HCT116 (cell line): ENCODE measurements around the gene TEAD1. TPM values are rescaled to one million over a fixed set of nuclear protein-coding genes. Genes with fewer than 3 reads are reported as not detected.

Experiments used
- ATAC-seq: fragments of 200-7000 bp; cut with Tn5 transposase; 2 replicates; pipeline ENCODE4 v1.9.1; 2020; ENCODE audit warnings: mild to moderate bottlenecking, moderate library complexity
- BruUV-seq: library from RNA; stranded (reverse); fragments of 400-500 nt; replicated peaks from 2 replicates; lab custom pipeline; 2021; lab: Mats Ljungman, UMichigan
- CTCF ChIA-PET: fragments of 300-600 bp; sonication (Branson Sonifier 250); formaldehyde crosslinking; loops from one replicate; lab custom pipeline; 2021; ENCODE audit warnings: antibody characterized with exemption; lab: Charles Lee
- POLR2A ChIA-PET: fragments of 300-600, 350-600 bp; sonication (Branson Sonifier 250); formaldehyde crosslinking; loops from one replicate; lab custom pipeline; 2021; ENCODE audit warnings: antibody characterized with exemption; lab: Charles Lee
- RAD21 ChIA-PET, 2 experiments: fragments of 300-600 bp; sonication (Branson Sonifier 250); formaldehyde crosslinking; loops; one replicate each; lab custom pipeline; 2023; ENCODE audit warnings: low total read pairs in 2 of 2; ENCODE audit not compliant: uncharacterized antibody in 2 of 2, unreplicated experiment in 2 of 2, low non-redundant PET in 1 of 2; lab: Charles Lee
- DNase-seq: peaks from one replicate; pipeline ENCODE4 v3.0.0-alpha.2; 2010; ENCODE audit warnings: low read depth, low spot score
- H2AFZ ChIP-seq: fragments of 200-600 bp; shearing (Covaris generic), sonication (generic); 2 replicates; pipeline ENCODE4 v1.6.1; 2017; ENCODE audit warnings: low read depth, mixed run types, mixed read lengths, antibody characterized with exemption, low read length; ENCODE audit not compliant: poor library complexity, severe bottlenecking
- H3K27ac ChIP-seq: 2 replicates; pipeline ENCODE4 v1.5.1; 2012; ENCODE audit warnings: low read depth, low read length
- H3K27me3 ChIP-seq: fragments of 200-600 bp; sonication (generic); 2 replicates; pipeline ENCODE4 v1.6.1; 2016; ENCODE audit warnings: mixed run types, low read length, mixed read lengths; ENCODE audit not compliant: insufficient read depth
- H3K36me3 ChIP-seq, 2 experiments: fragments of 200-500 bp in 1 of 2; fragments of 200-600 bp in 1 of 2; sonication (Bioruptor generic) in 1 of 2; sonication (generic) in 1 of 2; 2 replicates each; pipeline versions ENCODE4 v1.5.1 to v1.6.1; 2014 to 2016; ENCODE audit warnings: low read length in 2 of 2, inconsistent platforms in 1 of 2, mixed read lengths in 1 of 2, mixed run types in 1 of 2; ENCODE audit not compliant: insufficient read depth in 2 of 2, control insufficient read depth in 1 of 2
- H3K4me1 ChIP-seq, 2 experiments: fragments of 200-600 bp in 1 of 2; sonication (generic) in 1 of 2; 2 replicates each; pipeline versions ENCODE4 v1.5.1 to v1.6.1; 2012 to 2017; ENCODE audit warnings: low read length in 2 of 2, inconsistent platforms in 1 of 2, mild to moderate bottlenecking in 1 of 2, mixed read lengths in 1 of 2, mixed run types in 1 of 2, moderate library complexity in 1 of 2; ENCODE audit not compliant: insufficient read depth in 2 of 2, control insufficient read depth in 1 of 2
- H3K4me2 ChIP-seq: fragments of 200-600 bp; sonication (generic); 2 replicates; pipeline ENCODE4 v1.6.1; 2017; ENCODE audit warnings: mixed run types, low read length, mixed read lengths
- H3K4me3 ChIP-seq, 2 experiments: fragments of 200-600 bp in 1 of 2; sonication (generic) in 1 of 2; replicated peaks in 1 of 2; 2 replicates each; pipeline ENCODE4 v1.5.1; 2011 to 2016; ENCODE audit warnings: low read length in 2 of 2, control low read depth in 1 of 2, low read depth in 1 of 2, mild to moderate bottlenecking in 1 of 2, mixed read lengths in 1 of 2, mixed run types in 1 of 2
- H3K79me2 ChIP-seq: fragments of 200-600 bp; sonication (generic); 2 replicates; pipeline ENCODE4 v1.6.1; 2017; ENCODE audit warnings: mild to moderate bottlenecking, mixed run types, low read length, moderate library complexity, mixed read lengths; ENCODE audit not compliant: insufficient read depth
- H3K9ac ChIP-seq: fragments of 200-600 bp; sonication (generic); 2 replicates; pipeline ENCODE4 v1.6.1; 2016; ENCODE audit warnings: low read length, mixed read lengths
- H3K9me2 ChIP-seq: fragments of 200-600 bp; sonication (generic), shearing (Covaris generic); 2 replicates; pipeline ENCODE4 v1.6.1; 2017; ENCODE audit warnings: mixed run types, mild to moderate bottlenecking, moderate library complexity; ENCODE audit not compliant: insufficient read depth
- H3K9me3 ChIP-seq, 2 experiments: fragments of 200-500 bp in 1 of 2; fragments of 200-600 bp in 1 of 2; sonication (Bioruptor generic) in 1 of 2; sonication (generic) in 1 of 2; 2 replicates each; pipeline ENCODE4 v1.6.1; 2014 to 2017; ENCODE audit warnings: low read length in 2 of 2, mixed read lengths in 2 of 2, inconsistent platforms in 1 of 2, low read depth in 1 of 2, mild to moderate bottlenecking in 1 of 2, mixed run types in 1 of 2, moderate library complexity in 1 of 2; ENCODE audit not compliant: control insufficient read depth in 1 of 2, insufficient read depth in 1 of 2
- H4K20me1 ChIP-seq: fragments of 200-600 bp; sonication (generic), shearing (Covaris generic); 2 replicates; pipeline ENCODE4 v1.6.1; 2017; ENCODE audit warnings: mixed run types, mild to moderate bottlenecking, moderate library complexity; ENCODE audit not compliant: insufficient read depth
- CEBPB ChIP-seq: IDR thresholded peaks from 2 replicates; pipeline ENCODE4 v1.6.1; 2012; ENCODE audit warnings: low read depth
- CTCF ChIP-seq, 3 experiments: fragments of 200-600 bp in 1 of 3; sonication (generic) in 1 of 3; IDR thresholded peaks in 2 of 3; conservative IDR thresholded peaks in 1 of 3; 2 replicates each; pipeline ENCODE4 v1.5.1; 2012 to 2017; ENCODE audit warnings: low read depth in 2 of 3, low read length in 2 of 3, antibody characterized with exemption in 1 of 3, borderline replicate concordance in 1 of 3, control low read depth in 1 of 3, mild to moderate bottlenecking in 1 of 3, mixed read lengths in 1 of 3, mixed run types in 1 of 3, moderate library complexity in 1 of 3; ENCODE audit not compliant: insufficient read depth in 1 of 3
- EGR1 ChIP-seq: IDR thresholded peaks from 2 replicates; pipeline ENCODE4 v1.6.1; 2012; ENCODE audit warnings: low read depth
- ELF1 ChIP-seq: IDR thresholded peaks from 2 replicates; pipeline ENCODE4 v1.6.1; 2012; ENCODE audit warnings: low read depth, borderline replicate concordance
- FOSL1 ChIP-seq: IDR thresholded peaks from 2 replicates; pipeline ENCODE4 v1.6.1; 2012; ENCODE audit warnings: low read depth
- POLR2A ChIP-seq: IDR thresholded peaks from 2 replicates; pipeline ENCODE4 v1.7.0; 2011; ENCODE audit warnings: borderline replicate concordance; ENCODE audit not compliant: insufficient read depth, insufficient read length; ENCODE audit errors: extremely low read depth
- SIN3A ChIP-seq: IDR thresholded peaks from 2 replicates; pipeline ENCODE4 v1.6.1; 2012; ENCODE audit warnings: low read depth
- SRF ChIP-seq: IDR thresholded peaks from 2 replicates; pipeline ENCODE4 v1.6.1; 2012; ENCODE audit warnings: low read depth
- TCF7L2 ChIP-seq: IDR thresholded peaks from 2 replicates; pipeline ENCODE4 v1.7.0; 2011; ENCODE audit warnings: borderline replicate concordance, inconsistent platforms; ENCODE audit not compliant: insufficient read depth, insufficient read length; ENCODE audit errors: extremely low read depth
- ZFX ChIP-seq: fragments of 450-650 bp; IDR thresholded peaks from 2 replicates; pipeline ENCODE4 v1.6.1; 2017
- intact Hi-C: fragments of 100-400 bp; cut with micrococcal nuclease; formaldehyde crosslinking; loops from 2 replicates; pipeline ENCODE4 v1.10.0; 2022
- total RNA-seq: library from RNA; stranded (reverse); gene quantifications from one replicate; pipeline ENCODE4 v1.2.1, GENCODE V29; 2021; ENCODE audit not compliant: unreplicated experiment
- TF ChIP-seq, protein P1 (sequence below): IDR thresholded peaks from 2 replicates; pipeline ENCODE4 v1.6.1; 2012; ENCODE audit warnings: low read depth
- TF ChIP-seq, protein P2 (sequence below): IDR thresholded peaks from 2 replicates; pipeline ENCODE4 v1.6.1; 2012

The TEAD1 gene
- total RNA-seq, 1 experiment from 2014 or later: 103 TPM

DNA sequence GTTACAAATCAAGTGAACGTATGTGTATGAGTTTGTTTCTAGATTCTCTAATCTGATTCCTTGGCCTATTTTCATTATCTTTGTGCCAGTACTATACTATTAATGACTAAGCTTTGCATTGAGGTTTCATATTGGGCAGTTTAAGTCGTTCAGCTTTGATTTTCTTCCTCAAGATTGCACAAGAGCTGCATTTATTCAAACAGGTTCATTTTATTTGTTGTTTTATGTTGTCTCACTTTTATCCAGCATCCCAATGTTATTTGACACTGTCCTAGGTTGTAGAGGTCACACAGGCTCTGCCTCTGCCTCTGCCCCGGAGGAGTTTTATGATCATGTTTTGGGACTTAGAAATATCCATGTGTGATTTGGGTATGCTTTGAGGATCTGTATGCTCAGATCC, 79.8 kb downstream of the TEAD1 start:
- no peaks in the 10 kb centered on the region for H3K27me3 ChIP-seq
- TF ChIP-seq EGR1: no peak
- TF ChIP-seq CEBPB: 0 out of 2 replicates have a peak, but pooled peaks have one; percentile 16
- intact Hi-C loops: loop anchor here (10.0 kb wide), 1 partner anchor 149 kb away; no protein-coding TSS in a partner anchor
- H2AFZ ChIP-seq: no peak overlapping the region
- no peaks in the 10 kb centered on the region for H3K9me2 ChIP-seq
- ChIA-PET CTCF (no interaction called here), RAD21 (no interaction called here), POLR2A (no interaction called here)
- DNase-seq: no peak
- H3K36me3 ChIP-seq: no peaks in the 10 kb centered on the region
- H3K79me2 ChIP-seq: peaks cover 90% of the 10 kb centered on the region
- no TSS peak for BruUV-seq
- H3K4me2 ChIP-seq: peak overlapping the region; percentile 20
- no peak overlapping the region for H3K4me3 ChIP-seq
- H3K4me1 ChIP-seq: peaks cover 45 to 46% of the 10 kb centered on the region in 2 experiments
- H4K20me1 ChIP-seq: peaks cover 3% of the 10 kb centered on the region; the same call in 1 of the 2 replicates
- no peak overlapping the region for H3K27ac ChIP-seq
- H3K9me3 ChIP-seq: no peaks in the 10 kb centered on the region
- H3K9ac ChIP-seq: no peak overlapping the region
- no peak for ATAC-seq

GRCh38 chr11:12754582-12755234, 80.5 kb downstream of the TEAD1 start:
- Histone ChIP-seq H3K4me1 (peaks cover 45 to 46% of the 10 kb centered on the region in 2 experiments), H3K27me3 (no peaks in the 10 kb centered on the region), H3K4me2 (peak overlapping the region; percentile 20), H3K9ac (no peak overlapping the region), H2AFZ (no peak overlapping the region), H3K9me2 (no peaks in the 10 kb centered on the region), H3K9me3 (no peaks in the 10 kb centered on the region), H3K4me3 (no peak overlapping the region), H3K36me3 (no peaks in the 10 kb centered on the region), H4K20me1 (peaks cover 3% of the 10 kb centered on the region; the same call in 1 of the 2 replicates), H3K79me2 (peaks cover 89% of the 10 kb centered on the region), H3K27ac (no peak overlapping the region)
- DNase-seq: no peak
- intact Hi-C loops: loop anchor here (10.0 kb wide), 1 partner anchor 150 kb away; no protein-coding TSS in a partner anchor
- RAD21 ChIA-PET: no interaction called here
- ATAC-seq: no peak
- BruUV-seq: no TSS peak
- CTCF ChIA-PET: no interaction called here
- POLR2A ChIA-PET: no interaction called here
- TF ChIP-seq FOSL1 (no peak), POLR2A (no peak), ELF1 (no peak), SRF (no peak), ZFX (no peak), SIN3A (no peak), TCF7L2 (no peak), CEBPB (no peak), CTCF (IDR thresholded peaks at IDR 0.05 in 2 of 3, conservative IDR thresholded peaks at IDR 0.05 in 1 of 3; ENCODE audit: borderline replicate concordance in 1 of 3, insufficient read depth in 1 of 3, low read depth in 2 of 3, low read length in 2 of 3) (no peak), EGR1 (no peak)
- TF ChIP-seq, protein P1, sequence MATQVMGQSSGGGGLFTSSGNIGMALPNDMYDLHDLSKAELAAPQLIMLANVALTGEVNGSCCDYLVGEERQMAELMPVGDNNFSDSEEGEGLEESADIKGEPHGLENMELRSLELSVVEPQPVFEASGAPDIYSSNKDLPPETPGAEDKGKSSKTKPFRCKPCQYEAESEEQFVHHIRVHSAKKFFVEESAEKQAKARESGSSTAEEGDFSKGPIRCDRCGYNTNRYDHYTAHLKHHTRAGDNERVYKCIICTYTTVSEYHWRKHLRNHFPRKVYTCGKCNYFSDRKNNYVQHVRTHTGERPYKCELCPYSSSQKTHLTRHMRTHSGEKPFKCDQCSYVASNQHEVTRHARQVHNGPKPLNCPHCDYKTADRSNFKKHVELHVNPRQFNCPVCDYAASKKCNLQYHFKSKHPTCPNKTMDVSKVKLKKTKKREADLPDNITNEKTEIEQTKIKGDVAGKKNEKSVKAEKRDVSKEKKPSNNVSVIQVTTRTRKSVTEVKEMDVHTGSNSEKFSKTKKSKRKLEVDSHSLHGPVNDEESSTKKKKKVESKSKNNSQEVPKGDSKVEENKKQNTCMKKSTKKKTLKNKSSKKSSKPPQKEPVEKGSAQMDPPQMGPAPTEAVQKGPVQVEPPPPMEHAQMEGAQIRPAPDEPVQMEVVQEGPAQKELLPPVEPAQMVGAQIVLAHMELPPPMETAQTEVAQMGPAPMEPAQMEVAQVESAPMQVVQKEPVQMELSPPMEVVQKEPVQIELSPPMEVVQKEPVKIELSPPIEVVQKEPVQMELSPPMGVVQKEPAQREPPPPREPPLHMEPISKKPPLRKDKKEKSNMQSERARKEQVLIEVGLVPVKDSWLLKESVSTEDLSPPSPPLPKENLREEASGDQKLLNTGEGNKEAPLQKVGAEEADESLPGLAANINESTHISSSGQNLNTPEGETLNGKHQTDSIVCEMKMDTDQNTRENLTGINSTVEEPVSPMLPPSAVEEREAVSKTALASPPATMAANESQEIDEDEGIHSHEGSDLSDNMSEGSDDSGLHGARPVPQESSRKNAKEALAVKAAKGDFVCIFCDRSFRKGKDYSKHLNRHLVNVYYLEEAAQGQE: no peak
- TF ChIP-seq, protein P2, sequence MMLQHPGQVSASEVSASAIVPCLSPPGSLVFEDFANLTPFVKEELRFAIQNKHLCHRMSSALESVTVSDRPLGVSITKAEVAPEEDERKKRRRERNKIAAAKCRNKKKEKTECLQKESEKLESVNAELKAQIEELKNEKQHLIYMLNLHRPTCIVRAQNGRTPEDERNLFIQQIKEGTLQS: no peak
